ENCODE results near the gene MYZAP.

Gene MYZAP

DNA sequence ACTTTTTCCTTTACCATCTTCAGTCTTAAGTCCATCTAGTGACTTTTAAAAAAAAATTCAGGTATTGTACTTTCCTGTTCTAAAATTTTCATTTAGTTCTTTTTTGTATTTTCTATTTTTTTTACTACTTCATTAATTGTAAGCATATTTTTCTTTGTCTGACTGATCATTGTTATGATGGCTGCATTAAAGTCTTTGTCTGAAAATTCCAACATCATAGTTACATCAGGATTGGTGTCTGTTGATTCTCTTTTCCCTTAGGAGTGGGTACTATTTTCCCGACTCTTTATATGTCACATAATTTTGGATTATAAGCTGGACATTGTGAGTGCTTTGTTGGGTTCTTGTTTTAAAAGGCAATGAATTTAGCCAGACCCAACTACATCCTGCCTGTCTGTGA lies 79.9 kb downstream of the MYZAP start:
- no peak overlapping the region for H3K27ac ChIP-seq (ENCODE audit: low read length)
- no peaks in the 10 kb centered on the region for H3K36me3 ChIP-seq (ENCODE audit: insufficient read depth, low read depth, low read length)
- no peaks in the 10 kb centered on the region for H3K4me1 ChIP-seq (ENCODE audit: insufficient read depth, low read length)
- no peaks in the 10 kb centered on the region for H3K9me3 ChIP-seq (ENCODE audit: insufficient read depth, low read depth, low read length)
- no peak overlapping the region for H3K4me3 ChIP-seq (ENCODE audit: low read length)
- H3K9ac ChIP-seq (ENCODE audit: low read depth, low read length), result no peak overlapping the region
- H3K27me3 ChIP-seq (ENCODE audit: insufficient read depth, low read length), result no peaks in the 10 kb centered on the region

DNA sequence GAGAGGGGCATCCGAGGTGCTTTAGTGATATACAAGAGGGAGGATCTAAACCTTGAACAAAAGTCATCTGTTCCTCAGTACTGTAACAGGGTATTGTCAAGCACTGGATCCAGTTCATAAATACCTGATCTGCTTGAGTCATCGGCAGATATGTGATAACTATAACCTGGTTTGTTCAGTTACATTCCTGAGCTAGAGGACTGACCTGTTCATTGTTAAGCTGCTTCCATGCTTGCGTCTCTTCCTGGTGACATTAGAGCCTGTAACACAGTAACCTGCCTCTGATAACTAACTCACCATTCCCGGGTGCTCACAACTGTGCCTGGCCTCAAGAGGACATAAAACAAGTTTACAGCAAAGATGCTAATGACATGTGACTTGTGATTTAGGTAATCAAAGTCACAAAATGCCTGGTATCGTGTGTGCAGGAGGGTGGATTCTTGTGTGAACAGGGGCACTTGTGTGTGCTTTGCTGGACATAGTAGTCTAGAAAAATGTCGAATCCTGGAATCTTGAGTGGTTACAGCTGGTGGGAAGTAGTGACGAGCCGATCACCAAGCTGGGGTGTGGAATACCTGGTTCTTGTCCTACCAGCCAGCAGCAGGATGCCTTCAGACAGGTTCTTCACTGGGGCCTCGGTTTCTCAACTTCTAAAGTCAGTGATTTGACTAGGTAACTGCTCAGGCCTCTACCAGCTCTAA lies 83.9 kb downstream of the MYZAP start:
- H3K4me1 ChIP-seq (ENCODE audit: insufficient read depth, low read length), result no peaks in the 10 kb centered on the region

GRCh38 chr15:57676585-57676984 lies 84.9 kb downstream of the MYZAP start:
- Histone ChIP-seq H3K27me3 (ENCODE audit: insufficient read depth, low read length) (no peaks in the 10 kb centered on the region), H3K9me3 (ENCODE audit: insufficient read depth, low read depth, low read length) (no peaks in the 10 kb centered on the region), H3K36me3 (ENCODE audit: insufficient read depth, low read depth, low read length) (no peaks in the 10 kb centered on the region), H3K27ac (ENCODE audit: low read length) (no peak overlapping the region), H3K4me1 (ENCODE audit: insufficient read depth, low read length) (no peaks in the 10 kb centered on the region), H3K9ac (ENCODE audit: low read depth, low read length) (no peak overlapping the region), H3K4me3 (ENCODE audit: low read length) (no peak overlapping the region)

More for the DNA sequence above, 83.9 kb downstream of the MYZAP start:
- Histone ChIP-seq H3K36me3 (ENCODE audit: insufficient read depth, low read depth, low read length) (no peaks in the 10 kb centered on the region), H3K9ac (ENCODE audit: low read depth, low read length) (no peak overlapping the region), H3K27ac (ENCODE audit: low read length) (no peak overlapping the region), H3K9me3 (ENCODE audit: insufficient read depth, low read depth, low read length) (no peaks in the 10 kb centered on the region), H3K27me3 (ENCODE audit: insufficient read depth, low read length) (no peaks in the 10 kb centered on the region), H3K4me3 (ENCODE audit: low read length) (no peak overlapping the region)

GRCh38 chr15:57677204-57677603 lies 85.5 kb downstream of the MYZAP start:
- no peak overlapping the region for H3K9ac ChIP-seq (ENCODE audit: low read depth, low read length)
- H3K27ac ChIP-seq (ENCODE audit: low read length), result no peak overlapping the region
- H3K27me3 ChIP-seq (ENCODE audit: insufficient read depth, low read length), result no peaks in the 10 kb centered on the region
- no peaks in the 10 kb centered on the region for H3K4me1 ChIP-seq (ENCODE audit: insufficient read depth, low read length)
- H3K9me3 ChIP-seq (ENCODE audit: insufficient read depth, low read depth, low read length), result no peaks in the 10 kb centered on the region
- no peak overlapping the region for H3K4me3 ChIP-seq (ENCODE audit: low read length)
- H3K36me3 ChIP-seq (ENCODE audit: insufficient read depth, low read depth, low read length), result no peaks in the 10 kb centered on the region

DNA sequence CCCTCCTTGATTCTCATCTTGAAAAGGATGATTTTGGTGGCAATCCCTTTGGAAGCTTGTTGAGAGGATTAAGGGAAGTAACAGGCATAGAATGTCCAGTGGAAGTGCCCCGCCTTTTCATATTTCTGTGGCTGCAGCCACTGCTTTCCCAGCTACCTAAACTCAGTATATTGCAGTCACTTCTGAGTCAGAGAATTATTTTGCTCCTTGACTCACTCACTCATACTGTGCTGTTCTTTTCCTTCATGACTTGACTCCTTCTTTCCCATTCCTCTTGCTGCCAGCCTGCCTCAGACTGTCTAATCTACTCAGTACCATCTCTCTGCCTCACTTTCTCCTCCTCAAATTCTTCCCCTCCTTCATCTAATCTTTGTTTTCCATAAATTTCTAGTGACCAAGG lies 88.3 kb downstream of the MYZAP start:
- Histone ChIP-seq H3K9me3 (ENCODE audit: insufficient read depth, low read depth, low read length) (no peaks in the 10 kb centered on the region), H3K4me3 (ENCODE audit: low read length) (no peak overlapping the region), H3K27me3 (ENCODE audit: insufficient read depth, low read length) (no peaks in the 10 kb centered on the region), H3K36me3 (ENCODE audit: insufficient read depth, low read depth, low read length) (no peaks in the 10 kb centered on the region), H3K4me1 (ENCODE audit: insufficient read depth, low read length) (no peaks in the 10 kb centered on the region), H3K9ac (ENCODE audit: low read depth, low read length) (no peak overlapping the region), H3K27ac (ENCODE audit: low read length) (no peak overlapping the region)

DNA sequence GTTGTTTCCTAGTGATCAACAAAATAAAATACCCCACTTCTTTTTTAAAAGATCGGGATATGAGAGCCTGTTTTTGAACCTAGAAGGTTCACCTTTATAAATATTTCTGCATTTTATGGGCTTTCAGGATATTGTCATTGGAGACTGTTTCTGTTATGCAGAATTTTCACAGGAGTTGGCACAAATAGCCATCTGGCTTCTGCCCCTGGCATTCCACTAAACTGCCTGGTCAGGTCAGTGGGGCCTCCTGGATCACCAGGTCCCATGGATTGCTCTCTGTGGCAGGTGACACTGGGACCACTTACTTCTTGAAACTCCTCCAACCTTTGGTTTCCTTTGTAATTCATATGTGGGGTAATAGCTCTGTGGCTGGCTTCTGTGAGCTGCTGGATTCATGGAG lies 89.3 kb downstream of the MYZAP start:
- Histone ChIP-seq H3K4me1 (ENCODE audit: insufficient read depth, low read length) (no peaks in the 10 kb centered on the region), H3K36me3 (ENCODE audit: insufficient read depth, low read depth, low read length) (no peaks in the 10 kb centered on the region), H3K27me3 (ENCODE audit: insufficient read depth, low read length) (no peaks in the 10 kb centered on the region), H3K27ac (ENCODE audit: low read length) (no peak overlapping the region), H3K9ac (ENCODE audit: low read depth, low read length) (no peak overlapping the region), H3K4me3 (ENCODE audit: low read length) (no peak overlapping the region), H3K9me3 (ENCODE audit: insufficient read depth, low read depth, low read length) (no peaks in the 10 kb centered on the region)

DNA sequence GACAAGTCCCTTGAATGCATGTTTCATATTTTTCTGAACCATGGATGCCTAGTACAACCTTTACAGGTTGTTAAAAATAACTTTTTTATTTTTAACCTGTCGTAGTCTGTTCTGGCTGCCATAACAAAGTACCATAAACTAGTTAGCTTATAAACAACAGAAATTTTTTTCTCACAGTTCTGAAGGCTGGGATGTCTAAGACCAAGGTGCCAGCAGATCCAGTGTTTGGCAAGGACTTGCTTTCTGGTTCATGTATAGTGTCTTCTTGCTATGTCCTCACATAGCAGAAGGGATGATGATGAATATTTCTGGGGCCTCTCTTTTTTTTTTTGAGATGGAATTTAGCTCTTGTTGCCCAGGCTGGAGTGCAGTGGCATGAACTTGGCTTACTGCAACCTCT lies 91.8 kb downstream of the MYZAP start:
- H3K9ac ChIP-seq (ENCODE audit: low read depth, low read length), result no peak overlapping the region
- no peak overlapping the region for H3K27ac ChIP-seq (ENCODE audit: low read length)
- no peaks in the 10 kb centered on the region for H3K9me3 ChIP-seq (ENCODE audit: insufficient read depth, low read depth, low read length)
- H3K4me1 ChIP-seq (ENCODE audit: insufficient read depth, low read length), result no peaks in the 10 kb centered on the region
- no peaks in the 10 kb centered on the region for H3K27me3 ChIP-seq (ENCODE audit: insufficient read depth, low read length)
- H3K4me3 ChIP-seq (ENCODE audit: low read length), result no peak overlapping the region
- H3K36me3 ChIP-seq (ENCODE audit: insufficient read depth, low read depth, low read length), result no peaks in the 10 kb centered on the region

- Histone ChIP-seq H3K4me3 (ENCODE audit: low read length) (no peak overlapping the region), H3K9ac (ENCODE audit: low read depth, low read length) (no peak overlapping the region), H3K27me3 (ENCODE audit: insufficient read depth, low read length) (no peaks in the 10 kb centered on the region), H3K9me3 (ENCODE audit: insufficient read depth, low read depth, low read length) (no peaks in the 10 kb centered on the region), H3K27ac (ENCODE audit: low read length) (no peak overlapping the region), H3K36me3 (ENCODE audit: insufficient read depth, low read depth, low read length) (no peaks in the 10 kb centered on the region), H3K4me1 (ENCODE audit: insufficient read depth, low read length) (no peaks in the 10 kb centered on the region)
Observed at GRCh38 chr15:57684491-57685151, 92.9 kb downstream of the MYZAP start.

- no peaks in the 10 kb centered on the region for H3K9me3 ChIP-seq (ENCODE audit: insufficient read depth, low read depth, low read length)
- H3K36me3 ChIP-seq (ENCODE audit: insufficient read depth, low read depth, low read length), result no peaks in the 10 kb centered on the region
- no peaks in the 10 kb centered on the region for H3K27me3 ChIP-seq (ENCODE audit: insufficient read depth, low read length)
- H3K4me3 ChIP-seq (ENCODE audit: low read length), result no peak overlapping the region
- no peak overlapping the region for H3K9ac ChIP-seq (ENCODE audit: low read depth, low read length)
- H3K27ac ChIP-seq (ENCODE audit: low read length), result no peak overlapping the region
- H3K4me1 ChIP-seq (ENCODE audit: insufficient read depth, low read length), result no peaks in the 10 kb centered on the region
Observed at GRCh38 chr15:57685306-57686095, 93.8 kb downstream of the MYZAP start.

- Histone ChIP-seq H3K4me3 (ENCODE audit: low read length) (no peak overlapping the region), H3K27ac (ENCODE audit: low read length) (no peak overlapping the region), H3K9me3 (ENCODE audit: insufficient read depth, low read depth, low read length) (no peaks in the 10 kb centered on the region), H3K4me1 (ENCODE audit: insufficient read depth, low read length) (no peaks in the 10 kb centered on the region), H3K36me3 (ENCODE audit: insufficient read depth, low read depth, low read length) (no peaks in the 10 kb centered on the region), H3K9ac (ENCODE audit: low read depth, low read length) (no peak overlapping the region), H3K27me3 (ENCODE audit: insufficient read depth, low read length) (no peaks in the 10 kb centered on the region)
Observed at GRCh38 chr15:57686657-57687056, 95.0 kb downstream of the MYZAP start.

- Histone ChIP-seq H3K9ac (ENCODE audit: low read depth, low read length) (no peak overlapping the region), H3K27ac (ENCODE audit: low read length) (no peak overlapping the region), H3K36me3 (ENCODE audit: insufficient read depth, low read depth, low read length) (no peaks in the 10 kb centered on the region), H3K4me3 (ENCODE audit: low read length) (no peak overlapping the region), H3K9me3 (ENCODE audit: insufficient read depth, low read depth, low read length) (no peaks in the 10 kb centered on the region), H3K4me1 (ENCODE audit: insufficient read depth, low read length) (no peaks in the 10 kb centered on the region), H3K27me3 (ENCODE audit: insufficient read depth, low read length) (no peaks in the 10 kb centered on the region)
Observed at GRCh38 chr15:57690341-57690966, 98.8 kb downstream of the MYZAP start.

Measured in iPS-20b (cell line).